Measurements from ENCODE around the gene ADAMTS20. TPM values are rescaled to one million over a fixed set of nuclear protein-coding genes. Genes with fewer than 3 reads are reported as not detected.

Gene ADAMTS20
- total RNA-seq, 4 donors from 2014 or later = not detected

DNA sequence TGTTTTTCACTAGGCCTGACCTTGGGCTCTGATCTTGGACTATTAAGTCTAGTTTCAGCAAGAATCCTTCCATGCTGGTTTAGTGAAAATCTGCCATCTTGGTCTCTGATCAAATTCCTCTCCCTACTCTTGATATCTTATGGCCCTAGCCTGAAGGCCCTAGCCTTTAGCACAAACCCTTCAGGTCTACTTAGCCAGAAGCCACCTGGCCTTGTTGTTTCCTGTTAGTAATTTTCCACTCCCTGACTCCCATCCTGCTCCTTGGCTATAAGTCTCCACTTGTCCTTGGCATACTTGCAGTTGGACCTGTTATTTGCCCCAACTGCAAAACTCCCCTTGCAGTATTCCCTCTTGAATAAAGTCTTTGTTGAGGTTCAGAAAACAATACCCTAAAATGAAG is 241.4 kb downstream of the ADAMTS20 start:
- no peak for TF ChIP-seq POLR2A (IDR thresholded peaks at IDR 0.05)
- TF ChIP-seq, protein P1, sequence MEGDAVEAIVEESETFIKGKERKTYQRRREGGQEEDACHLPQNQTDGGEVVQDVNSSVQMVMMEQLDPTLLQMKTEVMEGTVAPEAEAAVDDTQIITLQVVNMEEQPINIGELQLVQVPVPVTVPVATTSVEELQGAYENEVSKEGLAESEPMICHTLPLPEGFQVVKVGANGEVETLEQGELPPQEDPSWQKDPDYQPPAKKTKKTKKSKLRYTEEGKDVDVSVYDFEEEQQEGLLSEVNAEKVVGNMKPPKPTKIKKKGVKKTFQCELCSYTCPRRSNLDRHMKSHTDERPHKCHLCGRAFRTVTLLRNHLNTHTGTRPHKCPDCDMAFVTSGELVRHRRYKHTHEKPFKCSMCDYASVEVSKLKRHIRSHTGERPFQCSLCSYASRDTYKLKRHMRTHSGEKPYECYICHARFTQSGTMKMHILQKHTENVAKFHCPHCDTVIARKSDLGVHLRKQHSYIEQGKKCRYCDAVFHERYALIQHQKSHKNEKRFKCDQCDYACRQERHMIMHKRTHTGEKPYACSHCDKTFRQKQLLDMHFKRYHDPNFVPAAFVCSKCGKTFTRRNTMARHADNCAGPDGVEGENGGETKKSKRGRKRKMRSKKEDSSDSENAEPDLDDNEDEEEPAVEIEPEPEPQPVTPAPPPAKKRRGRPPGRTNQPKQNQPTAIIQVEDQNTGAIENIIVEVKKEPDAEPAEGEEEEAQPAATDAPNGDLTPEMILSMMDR (IDR thresholded peaks at IDR 0.05) = no peak
- no peak for TF ChIP-seq POLR2AphosphoS5 (IDR thresholded peaks at IDR 0.05)
- Histone ChIP-seq H3K36me3 (no peaks in the 10 kb centered on the region), H3K4me1 (no peaks in the 10 kb centered on the region), H3K9me3 (no peaks in the 10 kb centered on the region), H3K27me3 (no peaks in the 10 kb centered on the region), H3K27ac (no peak overlapping the region), H3K4me3 (no peak overlapping the region)
- DNase-seq (ENCODE audit: low spot score in 2 of 2) = no peak

DNA sequence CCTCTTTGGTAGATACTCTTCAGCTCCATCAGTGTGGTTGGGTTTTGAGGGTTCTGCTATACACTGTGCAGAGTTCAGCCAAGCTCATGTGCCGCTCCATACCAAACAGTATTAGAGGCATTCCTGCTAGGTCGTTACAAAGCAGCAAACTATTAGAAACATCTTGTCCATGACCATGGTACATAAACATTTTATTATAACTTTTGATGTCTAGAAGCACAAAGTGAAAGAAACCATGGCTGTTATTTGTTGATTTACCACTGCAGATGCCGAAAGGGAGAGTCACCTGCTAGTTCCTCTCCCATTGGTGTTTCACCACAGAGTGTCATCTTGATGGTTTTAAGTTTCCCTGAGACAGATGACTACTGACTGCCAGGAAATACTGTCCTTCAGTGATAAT is 242.0 kb downstream of the ADAMTS20 start:
- Histone ChIP-seq H3K27ac (no peak overlapping the region), H3K4me1 (no peaks in the 10 kb centered on the region), H3K9me3 (no peaks in the 10 kb centered on the region), H3K4me3 (no peak overlapping the region), H3K36me3 (no peaks in the 10 kb centered on the region), H3K27me3 (no peaks in the 10 kb centered on the region)
- no peak for TF ChIP-seq POLR2AphosphoS5 (IDR thresholded peaks at IDR 0.05)
- no peak for TF ChIP-seq EP300 (IDR thresholded peaks at IDR 0.05)
- TF ChIP-seq, protein P1 (IDR thresholded peaks at IDR 0.05) = no peak
- TF ChIP-seq POLR2A (IDR thresholded peaks at IDR 0.05) = no peak
- no peak for DNase-seq (ENCODE audit: low spot score in 2 of 2)
- 85% methylated on average over 3 of the region's 3 CpGs for WGBS

DNA sequence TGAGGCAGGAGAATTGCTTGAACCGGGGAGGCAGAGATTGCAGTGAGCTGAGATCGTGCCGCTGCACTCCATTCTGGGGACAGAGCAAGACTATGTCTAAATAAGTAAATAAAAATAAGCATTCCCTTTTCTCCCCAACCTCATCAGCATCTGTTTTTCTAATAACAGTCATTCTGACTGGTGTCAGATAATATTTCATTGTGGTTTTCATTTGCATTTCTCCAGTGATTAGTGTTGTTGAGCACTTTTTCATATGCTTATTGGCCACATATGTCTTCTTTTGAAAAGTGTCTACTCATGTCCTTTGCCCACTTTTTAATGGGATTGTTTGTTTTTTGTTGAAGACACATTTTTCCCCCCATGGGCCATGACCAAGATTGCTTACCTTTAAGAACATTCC is 243.2 kb downstream of the ADAMTS20 start:
- no peak overlapping the region for H3K4me3 ChIP-seq
- H3K27ac ChIP-seq = no peak overlapping the region
- no peaks in the 10 kb centered on the region for H3K27me3 ChIP-seq
- TF ChIP-seq POLR2AphosphoS5 (IDR thresholded peaks at IDR 0.05) (no peak), EP300 (IDR thresholded peaks at IDR 0.05) (no peak), POLR2A (IDR thresholded peaks at IDR 0.05) (no peak)
- TF ChIP-seq, protein P1 (IDR thresholded peaks at IDR 0.05) = no peak
- H3K36me3 ChIP-seq = no peaks in the 10 kb centered on the region
- H3K9me3 ChIP-seq = no peaks in the 10 kb centered on the region
- H3K4me1 ChIP-seq = no peaks in the 10 kb centered on the region
- 96% methylated on average over 3 of the region's 3 CpGs for WGBS
- DNase-seq (ENCODE audit: low spot score in 2 of 2) = no peak

DNA sequence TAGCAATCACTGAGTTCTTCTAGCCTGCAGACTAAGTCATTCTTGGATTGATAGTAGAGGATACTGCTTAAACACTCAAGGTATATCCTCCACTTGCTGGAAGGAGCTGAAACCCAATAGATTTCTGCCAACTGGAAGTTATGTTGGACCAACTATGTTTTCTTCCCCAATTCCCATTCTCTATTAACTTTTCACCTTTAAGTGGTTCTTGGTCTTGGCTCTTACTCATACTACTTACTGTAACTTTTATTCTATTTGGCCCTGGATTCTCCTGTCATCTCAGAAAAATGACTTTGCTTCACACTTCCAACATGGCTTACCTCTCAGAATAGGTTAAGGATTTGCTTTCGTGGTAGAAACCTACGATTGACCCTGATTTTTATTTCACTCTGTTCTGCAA is 244.9 kb downstream of the ADAMTS20 start:
- DNase-seq (ENCODE audit: low spot score in 2 of 2) = no peak
- 92% methylated on average over 2 of the region's 2 CpGs for WGBS
- H3K36me3 ChIP-seq = no peaks in the 10 kb centered on the region
- H3K4me3 ChIP-seq = no peak overlapping the region
- H3K27ac ChIP-seq = no peak overlapping the region
- no peaks in the 10 kb centered on the region for H3K4me1 ChIP-seq
- no peak for TF ChIP-seq POLR2AphosphoS5 (IDR thresholded peaks at IDR 0.05)
- TF ChIP-seq, protein P1 (IDR thresholded peaks at IDR 0.05) = no peak
- no peak for TF ChIP-seq POLR2A (IDR thresholded peaks at IDR 0.05)
- no peak for TF ChIP-seq EP300 (IDR thresholded peaks at IDR 0.05)
- no peaks in the 10 kb centered on the region for H3K9me3 ChIP-seq
- H3K27me3 ChIP-seq = no peaks in the 10 kb centered on the region

DNA sequence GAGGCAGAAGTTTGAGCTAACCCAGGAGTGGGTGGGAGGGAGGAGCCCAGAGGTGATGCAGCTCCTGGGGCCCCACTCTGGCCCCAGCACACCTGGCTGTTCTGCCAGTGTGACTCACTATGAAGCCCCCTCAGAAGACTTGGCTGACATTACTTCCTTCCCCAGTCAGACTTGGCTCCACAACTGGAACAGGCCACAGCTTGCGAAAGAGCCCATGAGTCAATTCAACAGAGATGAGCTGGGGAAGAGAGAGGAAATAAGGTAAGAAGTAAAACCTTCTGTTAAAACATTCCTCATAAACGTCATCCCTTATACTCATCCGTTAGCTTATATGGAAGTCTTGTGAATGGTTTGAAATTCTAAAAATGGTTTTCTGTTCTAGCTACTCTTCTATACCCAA is 245.9 kb downstream of the ADAMTS20 start:
- WGBS = 47% methylated on average over 3 of the region's 3 CpGs
- DNase-seq (ENCODE audit: low spot score in 2 of 2) = no peak
- H3K27me3 ChIP-seq = no peaks in the 10 kb centered on the region

More for the DNA sequence above, 245.9 kb downstream of the ADAMTS20 start:
- Histone ChIP-seq H3K9me3 (no peaks in the 10 kb centered on the region), H3K4me3 (no peak overlapping the region), H3K27ac (no peak overlapping the region), H3K36me3 (no peaks in the 10 kb centered on the region), H3K4me1 (no peaks in the 10 kb centered on the region)
- TF ChIP-seq POLR2A (IDR thresholded peaks at IDR 0.05) = no peak
- TF ChIP-seq POLR2AphosphoS5 (IDR thresholded peaks at IDR 0.05) = no peak
- TF ChIP-seq, protein P1 (IDR thresholded peaks at IDR 0.05) = no peak
- no peak for TF ChIP-seq EP300 (IDR thresholded peaks at IDR 0.05)
